ENCODE results near the gene USP3.

DNA sequence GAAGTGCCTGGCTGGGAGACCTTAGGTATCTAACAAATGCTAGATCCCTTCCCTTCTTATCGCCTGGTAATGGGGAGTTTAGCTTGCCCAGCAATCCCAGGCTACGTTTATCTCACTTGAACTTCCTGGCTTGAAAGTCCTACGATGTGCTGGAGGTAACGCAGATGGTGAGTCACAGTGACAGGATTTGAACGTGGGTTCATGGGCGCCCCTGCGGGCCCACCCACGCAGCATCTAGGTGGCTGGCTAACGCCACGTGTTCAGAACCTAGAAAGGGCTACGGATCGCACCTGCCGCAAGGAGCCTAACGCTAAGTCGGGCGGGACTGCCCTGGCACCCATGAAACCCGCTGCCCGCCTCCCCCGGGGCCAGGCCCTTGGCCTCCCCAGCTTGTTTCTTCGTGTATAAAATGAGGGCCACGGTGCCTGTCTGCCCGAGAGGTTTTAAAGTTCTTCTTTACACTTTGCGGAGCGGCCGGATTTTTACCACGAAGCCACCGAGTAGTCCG, 600 bp upstream of the USP3 start:
- TF ChIP-seq, protein P1, sequence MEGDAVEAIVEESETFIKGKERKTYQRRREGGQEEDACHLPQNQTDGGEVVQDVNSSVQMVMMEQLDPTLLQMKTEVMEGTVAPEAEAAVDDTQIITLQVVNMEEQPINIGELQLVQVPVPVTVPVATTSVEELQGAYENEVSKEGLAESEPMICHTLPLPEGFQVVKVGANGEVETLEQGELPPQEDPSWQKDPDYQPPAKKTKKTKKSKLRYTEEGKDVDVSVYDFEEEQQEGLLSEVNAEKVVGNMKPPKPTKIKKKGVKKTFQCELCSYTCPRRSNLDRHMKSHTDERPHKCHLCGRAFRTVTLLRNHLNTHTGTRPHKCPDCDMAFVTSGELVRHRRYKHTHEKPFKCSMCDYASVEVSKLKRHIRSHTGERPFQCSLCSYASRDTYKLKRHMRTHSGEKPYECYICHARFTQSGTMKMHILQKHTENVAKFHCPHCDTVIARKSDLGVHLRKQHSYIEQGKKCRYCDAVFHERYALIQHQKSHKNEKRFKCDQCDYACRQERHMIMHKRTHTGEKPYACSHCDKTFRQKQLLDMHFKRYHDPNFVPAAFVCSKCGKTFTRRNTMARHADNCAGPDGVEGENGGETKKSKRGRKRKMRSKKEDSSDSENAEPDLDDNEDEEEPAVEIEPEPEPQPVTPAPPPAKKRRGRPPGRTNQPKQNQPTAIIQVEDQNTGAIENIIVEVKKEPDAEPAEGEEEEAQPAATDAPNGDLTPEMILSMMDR (IDR thresholded peaks at IDR 0.05) = no peak
- TF ChIP-seq POLR2A (IDR thresholded peaks at IDR 0.05) = peak in 2 of 3 donors; percentile 70 to 72

Measured in body of pancreas (tissue), 4 donors.